ENCODE results near the gene NF1.

Gene NF1

DNA sequence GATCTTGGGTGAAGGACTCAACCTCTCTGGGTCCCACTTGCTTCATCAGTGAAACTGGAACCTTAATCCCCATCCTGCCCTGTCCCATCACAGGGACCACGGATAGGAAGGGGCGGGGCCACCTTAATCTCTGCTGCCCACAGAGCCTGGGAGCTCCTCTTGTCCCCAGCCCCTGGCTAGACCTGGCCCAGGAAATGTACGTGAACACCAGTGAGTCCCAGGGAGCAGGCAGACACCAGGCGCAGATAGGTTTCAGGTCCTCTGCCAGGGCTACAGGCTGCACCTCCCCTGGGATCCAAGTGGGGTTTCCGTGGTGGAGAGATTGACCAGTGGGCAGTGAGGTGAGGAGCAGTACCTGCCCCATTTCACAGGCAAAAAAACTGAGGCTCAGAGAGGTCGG lies 317.7 kb downstream of the NF1 start:
- DNase-seq = no peak

DNA sequence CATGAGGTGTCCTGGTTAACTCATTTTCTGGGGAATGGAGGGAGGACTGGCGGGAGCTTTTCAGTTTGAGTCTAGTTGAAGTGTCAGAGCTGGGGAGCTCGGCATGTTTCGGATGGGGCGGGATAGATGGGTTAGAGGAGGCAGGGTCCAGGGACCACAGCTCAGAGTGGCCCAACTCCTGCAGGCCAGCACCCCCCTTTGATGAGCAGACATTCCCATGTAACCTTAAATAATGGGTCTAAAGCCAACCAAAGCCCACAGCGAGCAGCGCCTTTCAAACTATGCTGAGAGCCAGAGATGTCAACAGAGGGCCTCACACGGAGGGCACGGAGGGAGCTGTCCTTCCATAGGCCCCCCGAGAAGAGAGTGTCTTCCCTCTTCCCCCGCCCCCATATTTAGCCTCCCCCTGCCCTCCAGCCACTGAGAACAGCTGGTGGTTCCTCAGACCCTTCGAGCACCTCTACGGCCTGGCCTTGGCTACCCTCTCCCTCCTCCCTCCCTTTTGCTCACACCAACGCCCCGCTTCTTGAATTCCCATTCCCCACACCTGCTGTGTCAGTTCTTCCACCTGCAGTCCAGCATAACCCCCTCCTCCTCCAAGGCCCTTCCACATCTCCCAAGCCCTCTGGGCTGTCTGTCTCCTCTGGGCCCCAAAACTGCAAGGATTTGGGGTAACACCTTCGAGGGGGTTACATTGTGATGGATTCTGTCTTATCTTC lies 318.5 kb downstream of the NF1 start:
- no peak for DNase-seq

DNA sequence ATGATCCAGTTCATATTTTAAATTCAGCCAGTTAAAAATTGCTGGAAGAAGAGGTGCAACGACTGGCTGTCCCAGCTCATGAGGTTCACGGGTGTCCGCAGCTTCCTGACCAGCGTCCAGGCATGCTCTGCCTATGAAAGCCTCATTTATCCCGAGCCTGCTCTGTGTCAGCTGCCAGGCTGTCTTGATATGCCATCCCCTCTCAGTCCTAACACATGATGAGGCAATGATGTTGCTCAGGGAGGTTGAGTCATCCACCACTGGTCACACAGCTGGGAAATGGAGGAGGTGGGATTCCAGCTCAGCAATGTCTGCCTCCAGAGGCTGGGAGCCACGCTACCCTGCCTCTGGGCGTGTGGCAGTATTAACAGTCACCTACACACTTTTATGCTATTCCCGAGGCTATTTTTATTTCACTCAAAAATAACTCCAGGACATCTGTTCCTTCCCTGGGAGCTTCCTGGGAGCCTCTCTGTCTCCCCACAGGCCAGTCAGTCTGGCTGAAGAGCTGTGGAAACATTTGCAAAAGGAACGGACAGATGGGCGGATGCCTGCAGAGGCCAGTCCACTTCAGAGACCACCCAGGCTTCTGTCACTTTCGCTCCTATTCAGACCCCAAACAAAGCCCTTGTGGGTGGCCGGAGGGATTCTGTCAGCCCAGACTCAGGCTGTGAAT lies 319.2 kb downstream of the NF1 start:
- DNase-seq = no peak

GRCh38 chr17:31414550-31414918 lies 319.8 kb downstream of the NF1 start:
- DNase-seq = no peak

- no peak for DNase-seq
Measured at GRCh38 chr17:31415004-31415454, 320.3 kb downstream of the NF1 start.

- DNase-seq = no peak
Measured at GRCh38 chr17:31415640-31416502, 321.1 kb downstream of the NF1 start.

GRCh38 chr17:31416503-31416923 lies 321.7 kb downstream of the NF1 start:
- no peak for DNase-seq

GRCh38 chr17:31417051-31417792 lies 322.4 kb downstream of the NF1 start:
- DNase-seq = no peak

- DNase-seq = no peak
Measured at GRCh38 chr17:31418773-31419350, 324.1 kb downstream of the NF1 start.

DNA sequence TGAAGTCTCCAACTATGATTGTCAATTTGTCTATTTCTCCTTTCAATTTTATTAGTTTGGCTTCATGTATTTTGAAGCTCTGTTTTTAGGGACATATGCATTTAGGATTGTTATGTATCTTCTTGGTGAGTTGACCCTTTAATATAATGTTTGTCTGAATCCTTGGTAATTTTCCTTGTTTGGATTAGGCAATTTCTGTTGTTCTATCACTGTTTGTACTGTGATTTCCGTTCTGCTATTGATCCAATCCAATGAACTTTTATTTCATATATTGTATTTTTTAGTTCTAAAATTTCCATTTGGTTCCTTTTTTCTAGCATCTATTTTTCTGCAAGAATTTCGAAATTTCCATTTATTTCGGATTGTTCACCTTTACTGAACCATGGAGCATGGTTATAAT lies 327.7 kb downstream of the NF1 start:
- no peak for DNase-seq

DNA sequence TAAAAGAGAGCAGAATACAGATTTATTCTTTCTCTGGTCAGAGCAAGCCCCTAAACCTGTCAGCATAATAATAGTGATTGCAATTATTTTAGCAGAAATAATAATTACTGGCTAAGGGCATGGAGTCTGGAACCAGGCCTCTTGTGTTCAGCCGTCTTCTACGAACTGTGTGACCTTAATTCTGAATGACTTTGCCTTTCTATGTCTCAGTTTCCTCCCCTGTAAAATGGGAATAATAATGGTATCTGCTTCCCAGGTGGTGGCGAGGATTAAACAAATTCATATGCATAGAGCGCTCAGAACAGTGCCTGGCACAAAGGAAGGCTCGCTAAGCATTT lies 330.1 kb downstream of the NF1 start:
- DNase-seq = no peak

DNA sequence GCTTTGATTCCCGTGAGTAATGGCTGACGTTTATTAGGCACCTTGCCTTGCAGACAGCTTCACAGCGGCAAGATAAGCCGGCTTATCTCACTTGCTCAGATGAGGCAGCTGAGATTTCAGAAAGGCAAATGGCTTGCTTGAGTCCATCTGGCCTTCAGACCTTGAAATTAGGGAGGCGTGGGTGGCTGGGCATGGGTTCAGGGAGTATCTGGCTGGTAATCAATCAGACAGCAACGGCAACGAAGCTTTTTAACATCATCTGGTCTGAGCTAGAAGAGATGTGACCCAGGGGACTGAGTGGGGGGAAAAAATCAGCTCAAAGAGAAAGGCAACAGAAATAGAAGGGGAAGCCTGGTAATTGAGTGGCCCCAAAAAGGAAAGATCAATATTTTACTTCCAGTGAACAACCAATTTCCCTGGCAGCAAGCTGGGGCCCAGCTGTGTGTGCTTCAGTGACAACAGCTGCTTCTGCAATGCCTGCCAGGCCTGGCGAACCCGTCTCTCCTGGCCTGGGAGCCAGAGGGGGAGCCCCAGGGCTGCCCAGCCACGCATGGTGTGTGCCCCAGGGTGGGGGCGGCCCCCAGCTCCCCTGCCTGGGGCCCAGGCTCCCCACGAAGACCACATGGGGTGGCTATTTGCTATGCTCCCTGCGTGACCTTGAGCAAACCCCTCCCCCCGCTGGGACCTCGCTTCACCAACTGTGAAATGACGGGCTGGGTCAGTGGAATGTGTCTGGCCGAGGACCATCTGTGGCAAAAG lies 330.7 kb downstream of the NF1 start:
- DNase-seq = no peak
